H1 (cell line): ENCODE results near the gene IQCH. TPM values are rescaled to one million over a fixed set of nuclear protein-coding genes. Genes with fewer than 3 reads are reported as not detected.

Source experiments
- CTCF ChIA-PET: fragments of 300-600 bp; sonication (Branson Sonifier 250); formaldehyde crosslinking; loops from one replicate; lab custom pipeline; 2021; ENCODE audit not compliant: partially characterized antibody; lab: Charles Lee
- POLR2A ChIA-PET: fragments of 300-600 bp; sonication (Branson Sonifier 250); formaldehyde crosslinking; loops from one replicate; lab custom pipeline; 2021; ENCODE audit warnings: inconsistent platforms; ENCODE audit not compliant: partially characterized antibody; lab: Charles Lee
- DNase-seq, 2 experiments: peaks; one replicate each; pipeline versions ENCODE4 v3.0.0 to v3.0.0-alpha.2; 2010 to 2022; ENCODE audit warnings: low spot score in 2 of 2, low read depth in 1 of 2, mixed read lengths in 1 of 2
- FAIRE-seq: peaks from 2 replicates; lab custom pipeline; 2011; peaks lifted over from hg19 to GRCh38; lab: Jason Lieb, UNC
- H2AFZ ChIP-seq: 2 replicates; pipeline ENCODE4 v1.8.1; 2012; ENCODE audit warnings: low read length, inconsistent platforms
- H2AK5ac ChIP-seq: 2 replicates; pipeline ENCODE4 v1.6.1; 2013; ENCODE audit warnings: low read depth, low read length
- H2BK120ac ChIP-seq: replicated peaks from 2 replicates; pipeline ENCODE3; 2013; ENCODE audit warnings: low read depth, low read length, inconsistent platforms
- H2BK12ac ChIP-seq: 2 replicates; pipeline ENCODE4 v1.6.1; 2013; ENCODE audit warnings: low read depth, low read length
- H2BK15ac ChIP-seq: 2 replicates; pipeline ENCODE4 v1.6.1; 2013; ENCODE audit warnings: low read length
- H2BK20ac ChIP-seq: 2 replicates; pipeline ENCODE4 v1.6.1; 2013; ENCODE audit warnings: low read length
- H2BK5ac ChIP-seq: 2 replicates; pipeline ENCODE4 v1.6.1; 2013; ENCODE audit warnings: low read depth, low read length
- H3K14ac ChIP-seq: 2 replicates; pipeline ENCODE4 v1.6.1; 2013; ENCODE audit warnings: inconsistent platforms; ENCODE audit not compliant: insufficient read length
- H3K18ac ChIP-seq: 2 replicates; pipeline ENCODE4 v1.6.1; 2013; ENCODE audit warnings: low read length; ENCODE audit errors: extremely low read depth
- H3K23ac ChIP-seq: 2 replicates; pipeline ENCODE4 v1.6.1; 2013; ENCODE audit warnings: inconsistent platforms; ENCODE audit not compliant: insufficient read length
- H3K23me2 ChIP-seq: 2 replicates; pipeline ENCODE4 v1.6.1; 2013; ENCODE audit warnings: low read depth, low read length
- H3K27ac ChIP-seq: 2 replicates; pipeline ENCODE4 v1.6.1; 2011; ENCODE audit warnings: low read depth, low read length, inconsistent platforms
- H3K27me3 ChIP-seq, 4 experiments: replicated peaks in 1 of 4; 1 replicate in 1 of 4; 2 replicates in 3 of 4; pipeline versions ENCODE4 v1.6.1 to v1.8.1; 2011 to 2013; ENCODE audit warnings: low read length in 3 of 4, mild to moderate bottlenecking in 3 of 4, inconsistent platforms in 2 of 4, mixed read lengths in 2 of 4, moderate library complexity in 1 of 4; ENCODE audit not compliant: control insufficient read depth in 3 of 4, insufficient read depth in 3 of 4; ENCODE audit errors: extremely low read depth in 1 of 4
- H3K36me3 ChIP-seq, 4 experiments: 2 replicates each; pipeline versions ENCODE4 v1.6.1 to v1.8.1; 2011 to 2013; ENCODE audit warnings: mild to moderate bottlenecking in 4 of 4, low read length in 3 of 4, moderate library complexity in 2 of 4, control low read depth in 1 of 4, inconsistent platforms in 1 of 4; ENCODE audit not compliant: insufficient read depth in 4 of 4, control insufficient read depth in 2 of 4
- H3K4ac ChIP-seq: replicated peaks from 2 replicates; pipeline ENCODE3; 2013; ENCODE audit warnings: low read length, low read depth, mixed read lengths, inconsistent platforms; ENCODE audit not compliant: insufficient read length
- H3K4me1 ChIP-seq, 4 experiments: replicated peaks in 1 of 4; 1 replicate in 1 of 4; 2 replicates in 3 of 4; pipeline versions ENCODE4 v1.6.1 to v1.8.1; 2011 to 2013; ENCODE audit warnings: low read length in 3 of 4, inconsistent platforms in 2 of 4, mixed read lengths in 1 of 4; ENCODE audit not compliant: insufficient read depth in 4 of 4, control insufficient read depth in 3 of 4
- H3K4me2 ChIP-seq, 2 experiments: 2 replicates each; pipeline versions ENCODE4 v1.6.1 to v1.8.1; 2011 to 2013; ENCODE audit warnings: low read depth in 2 of 2, low read length in 2 of 2, control low read depth in 1 of 2, inconsistent platforms in 1 of 2, mild to moderate bottlenecking in 1 of 2; ENCODE audit not compliant: insufficient read depth in 1 of 2
- H3K4me3 ChIP-seq, 4 experiments: fragments of 200-600, 300-600 bp in 1 of 4; sonication (generic), shearing (Covaris generic), sonication (Bioruptor Twin) in 1 of 4; 2 replicates each; pipeline versions ENCODE4 v1.5.1 to v1.8.1; 2011 to 2016; ENCODE audit warnings: low read length in 4 of 4, low read depth in 3 of 4, control low read depth in 2 of 4, inconsistent platforms in 2 of 4, mild to moderate bottlenecking in 2 of 4, mixed read lengths in 1 of 4, moderate library complexity in 1 of 4; ENCODE audit not compliant: insufficient read depth in 2 of 4; ENCODE audit errors: extremely low read depth in 1 of 4
- H3K56ac ChIP-seq: replicated peaks from 2 replicates; pipeline ENCODE3; 2013; ENCODE audit warnings: low read depth, mild to moderate bottlenecking, mixed read lengths, low read length, inconsistent platforms; ENCODE audit not compliant: insufficient read length
- H3K79me1 ChIP-seq: 2 replicates; pipeline ENCODE4 v1.6.1; 2013; ENCODE audit warnings: low read depth, low read length, control low read depth
- H3K79me2 ChIP-seq, 2 experiments: 2 replicates each; pipeline versions ENCODE4 v1.6.1 to v1.8.1; 2012 to 2013; ENCODE audit warnings: low read length in 2 of 2, mild to moderate bottlenecking in 2 of 2, inconsistent platforms in 1 of 2; ENCODE audit not compliant: insufficient read depth in 2 of 2, control insufficient read depth in 1 of 2
- H3K9ac ChIP-seq, 4 experiments: replicated peaks in 1 of 4; 1 replicate in 1 of 4; 2 replicates in 3 of 4; pipeline versions ENCODE4 v1.6.1 to v1.8.1; 2011 to 2013; ENCODE audit warnings: low read depth in 3 of 4, low read length in 3 of 4, control low read depth in 2 of 4, mild to moderate bottlenecking in 2 of 4, moderate library complexity in 2 of 4, inconsistent platforms in 1 of 4; ENCODE audit errors: extremely low read depth in 1 of 4
- H3K9me3 ChIP-seq, 2 experiments: 2 replicates each; pipeline versions ENCODE4 v1.6.1 to v1.8.1; 2012 to 2013; ENCODE audit warnings: mild to moderate bottlenecking in 2 of 2, moderate library complexity in 2 of 2, control low read depth in 1 of 2, inconsistent platforms in 1 of 2, low read depth in 1 of 2, low read length in 1 of 2, mixed read lengths in 1 of 2; ENCODE audit not compliant: insufficient read depth in 2 of 2
- H4K20me1 ChIP-seq, 2 experiments: replicated peaks in 1 of 2; 2 replicates each; pipeline versions ENCODE3 to v1.8.1; 2011 to 2013; ENCODE audit warnings: inconsistent platforms in 2 of 2, low read length in 2 of 2, mild to moderate bottlenecking in 1 of 2; ENCODE audit not compliant: insufficient read depth in 2 of 2, control insufficient read depth in 1 of 2
- H4K5ac ChIP-seq: 2 replicates; pipeline ENCODE4 v1.6.1; 2013; ENCODE audit warnings: low read length, low read depth, mixed read lengths, inconsistent platforms; ENCODE audit not compliant: insufficient read length
- H4K8ac ChIP-seq: 2 replicates; pipeline ENCODE4 v1.8.0; 2013; ENCODE audit warnings: mild to moderate bottlenecking, moderate library complexity, low read length, inconsistent platforms; ENCODE audit not compliant: insufficient read depth; ENCODE audit errors: extremely low read depth
- H4K91ac ChIP-seq: replicated peaks from 2 replicates; pipeline ENCODE3; 2013; ENCODE audit warnings: low read length, mixed read lengths, inconsistent platforms; ENCODE audit not compliant: insufficient read length
- CBX8 ChIP-seq: fragments of 300-800, 300-1000 bp; sonication (generic); IDR thresholded peaks from 2 replicates; pipeline ENCODE4 v1.7.1; 2016; ENCODE audit warnings: low read depth, low read length, borderline replicate concordance
- CREB1 ChIP-seq: IDR thresholded peaks from 2 replicates; pipeline ENCODE4 v1.6.1; 2012; ENCODE audit warnings: inconsistent platforms
- NRF1 ChIP-seq: IDR thresholded peaks from 2 replicates; pipeline ENCODE4 v1.6.1; 2011; ENCODE audit warnings: mild to moderate bottlenecking, low read depth, low read length, improper control_type of control experiment
- SRF ChIP-seq: IDR thresholded peaks from 2 replicates; pipeline ENCODE4 v1.6.1; 2011; ENCODE audit warnings: mild to moderate bottlenecking, low read depth, low read length, moderate library complexity
- TBP ChIP-seq: IDR thresholded peaks from 2 replicates; pipeline ENCODE4 v1.6.1; 2011; ENCODE audit warnings: low read depth, low read length, improper control_type of control experiment
- WGBS, 2 experiments: shearing (Covaris generic) in 1 of 2; methylation state at CpG; one replicate each; pipeline versions ENCODE4 v1.1.6 to v1.1.7; 2013 to 2015; ENCODE audit warnings: low lambda C conversion rate in 2 of 2, mixed read lengths in 2 of 2, inconsistent platforms in 1 of 2, low coverage in 1 of 2, missing lambda C conversion rate in 1 of 2; ENCODE audit not compliant: insufficient replicate concordance in 2 of 2, insufficient coverage in 1 of 2, insufficient read length in 1 of 2; ENCODE audit errors: extremely low coverage in 1 of 2, missing lambda C conversion rate in 1 of 2; 5-methylcytosine and 5-hydroxymethylcytosine counted together
- polyA plus RNA-seq, 7 experiments: library from polyadenylated mRNA; depleted of rRNA in 3 of 7; stranded (reverse) in 5 of 7; unstranded in 2 of 7; fragments of >200 nt in 5 of 7; fragments of 200-250 nt in 2 of 7; gene quantifications; 1 replicate in 5 of 7; 2 replicates in 1 of 7; 4 replicates in 1 of 7; pipeline versions ENCODE4 v1.2.1 to v1.2.3, GENCODE V29; 2011 to 2013; ENCODE audit warnings: missing spikeins in 2 of 7, mixed read lengths in 2 of 7
- total RNA-seq: library from RNA; stranded (reverse); fragmentation: NEBNext Ultra II Directional; extraction: Animal tissue kit (Norgen Biotek cat#: 25700); gene quantifications from 2 replicates; pipeline ENCODE4 v1.2.1, GENCODE V29; 2021

IQCH gene
- total and polyA plus RNA-seq, 2 of the 8 experiments (the other 6 are each of a cell fraction or from before 2014, with no cell fraction given), result 0.60 to 1.9 TPM

GRCh38 chr15:67415181-67415580 lies 160.6 kb downstream of the IQCH start:
- no peak overlapping the region for H3K27ac ChIP-seq
- no peak overlapping the region for H2AFZ ChIP-seq
- no peaks in the 10 kb centered on the region for H3K23me2 ChIP-seq
- FAIRE-seq (no peak), DNase-seq (no peak)
- H3K56ac ChIP-seq, result no peak overlapping the region
- no peak overlapping the region for H3K4me3 ChIP-seq
- no peak overlapping the region for H2AK5ac ChIP-seq
- no peak overlapping the region for H2BK20ac ChIP-seq
- H2BK5ac ChIP-seq, result no peak overlapping the region
- H3K9me3 ChIP-seq, result no peaks in the 10 kb centered on the region
- H3K27me3 ChIP-seq, result no peaks in the 10 kb centered on the region; a peak in 1 of 7 replicates
- no peak overlapping the region for H3K4ac ChIP-seq
- no peak overlapping the region for H4K5ac ChIP-seq
- no peak overlapping the region for H3K23ac ChIP-seq
- H3K4me1 ChIP-seq, result no peaks in the 10 kb centered on the region
- TF ChIP-seq TBP, result no peak
- TF ChIP-seq NRF1, result no peak
- TF ChIP-seq SRF, result no peak
- no peak for TF ChIP-seq CREB1
- TF ChIP-seq CBX8, result no peak
- H2BK120ac ChIP-seq, result no peak overlapping the region
- H4K20me1 ChIP-seq, result no peaks in the 10 kb centered on the region
- no peak overlapping the region for H3K4me2 ChIP-seq
- no peaks in the 10 kb centered on the region for H3K36me3 ChIP-seq
- H3K79me1 ChIP-seq, result no peaks in the 10 kb centered on the region
- WGBS, 2 experiments, result 62% methylated on average over 7 of the region's 7 CpGs; no CpG with 5 or more reads in 1 of the 2 experiments
- H4K8ac ChIP-seq, result no peak overlapping the region
- H3K79me2 ChIP-seq, result no peaks in the 10 kb centered on the region
- H4K91ac ChIP-seq, result no peak overlapping the region
- no peak overlapping the region for H3K9ac ChIP-seq
- H2BK12ac ChIP-seq, result no peak overlapping the region
- no peak overlapping the region for H3K14ac ChIP-seq
- CTCF ChIA-PET, result interaction anchor here (0.6 to 1.5 kb wide), 2 partner anchors 18 to 296 kb away, joined by 3 to 8 read pairs; no protein-coding TSS in a partner anchor
- H3K18ac ChIP-seq, result no peak overlapping the region
- POLR2A ChIA-PET, result no interaction called here
- H2BK15ac ChIP-seq, result no peak overlapping the region
